CD4-positive, alpha-beta T cell treated with Interferon gamma for 1 hour (primary cell): ENCODE measurements around the gene GALNT2.

ENCODE experiments used
- DNase-seq: peaks from one replicate; pipeline ENCODE4 v3.0.0-alpha.2; 2020

Gene GALNT2

DNA sequence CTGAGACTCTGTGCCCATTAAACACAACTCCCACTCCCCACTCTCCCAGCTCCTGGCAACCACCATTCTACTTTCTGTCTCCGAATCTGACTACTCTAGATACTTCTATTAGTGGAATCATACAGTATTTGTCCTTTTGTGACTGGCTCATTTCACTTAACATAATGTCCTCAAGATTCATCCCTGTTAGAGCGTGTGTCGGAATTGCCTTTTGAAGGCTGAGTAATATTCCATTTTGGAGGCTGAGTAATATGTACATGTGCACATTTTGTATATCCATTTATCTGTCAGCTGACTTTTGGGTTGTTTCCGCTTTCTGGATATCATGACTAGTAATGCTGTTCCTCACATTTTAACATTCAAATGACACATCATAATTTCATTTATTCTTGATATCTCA, 30.3 kb downstream of the GALNT2 start:
- DNase-seq, result no peak

GRCh38 chr1:230098723-230099122, 31.7 kb downstream of the GALNT2 start:
- no peak for DNase-seq

- DNase-seq, result no peak
Measured at GRCh38 chr1:230099465-230099864, 32.4 kb downstream of the GALNT2 start.

GRCh38 chr1:230100932-230101331, 33.9 kb downstream of the GALNT2 start:
- DNase-seq, result no peak

DNA sequence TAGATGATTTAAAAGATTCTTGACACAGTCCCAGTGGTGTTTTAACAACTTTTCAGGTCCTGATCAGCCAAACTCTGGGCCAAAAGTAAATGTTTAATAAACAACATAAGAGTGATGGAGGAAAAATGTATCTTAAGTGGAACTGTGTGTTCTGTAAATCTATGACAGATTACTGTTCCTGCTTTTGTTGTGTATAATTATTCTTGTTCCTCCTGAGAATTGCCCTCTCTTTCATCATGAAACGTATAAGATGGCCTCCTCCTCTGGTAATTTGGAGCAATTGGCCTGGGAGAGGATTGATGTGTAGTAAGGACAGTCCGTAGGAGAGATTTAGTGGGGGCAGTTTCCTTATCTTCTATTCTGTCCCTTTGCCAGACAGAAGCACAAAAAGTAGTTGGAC, 34.5 kb downstream of the GALNT2 start:
- no peak for DNase-seq

DNA sequence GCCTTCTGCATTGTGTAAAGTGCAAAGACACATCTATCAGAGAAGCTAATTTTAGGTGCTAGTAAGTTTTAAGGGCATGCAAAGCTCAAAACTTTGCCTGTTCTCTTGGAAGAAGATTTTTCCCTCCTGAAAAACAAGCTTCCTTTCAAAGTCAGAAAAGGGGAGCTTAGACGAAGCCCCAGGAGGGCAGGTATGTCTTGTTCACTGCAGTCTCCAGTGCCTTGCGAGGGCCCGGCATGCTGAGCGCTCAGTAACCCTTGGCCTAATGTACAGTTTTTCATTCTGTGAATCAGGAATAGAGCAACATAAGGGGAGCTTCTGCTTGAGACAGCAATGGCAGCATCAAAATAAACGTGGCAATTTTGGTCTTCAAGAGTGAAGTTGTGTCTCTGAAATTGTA, 35.0 kb downstream of the GALNT2 start:
- no peak for DNase-seq

DNA sequence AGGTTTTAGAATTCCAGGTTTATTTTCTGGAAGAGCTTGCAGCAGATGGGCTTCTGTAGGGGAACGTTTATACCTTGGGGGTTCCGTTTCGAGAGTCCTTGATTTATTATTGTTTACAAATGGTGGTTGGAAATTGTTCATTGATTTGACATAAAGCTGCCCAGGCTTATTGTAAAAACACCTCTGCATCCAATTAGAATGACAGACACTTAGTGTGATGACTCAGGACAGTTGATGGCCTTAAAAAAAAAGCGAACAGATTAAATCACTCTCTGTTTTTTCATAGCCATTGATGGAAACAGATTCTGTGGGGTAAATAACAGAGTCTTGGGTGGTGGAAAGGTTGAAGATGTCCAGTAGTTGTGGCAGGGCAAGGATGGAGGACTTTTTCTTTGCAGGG, 35.4 kb downstream of the GALNT2 start:
- DNase-seq, result no peak

GRCh38 chr1:230103306-230104173, 36.5 kb downstream of the GALNT2 start:
- DNase-seq, result no peak

DNA sequence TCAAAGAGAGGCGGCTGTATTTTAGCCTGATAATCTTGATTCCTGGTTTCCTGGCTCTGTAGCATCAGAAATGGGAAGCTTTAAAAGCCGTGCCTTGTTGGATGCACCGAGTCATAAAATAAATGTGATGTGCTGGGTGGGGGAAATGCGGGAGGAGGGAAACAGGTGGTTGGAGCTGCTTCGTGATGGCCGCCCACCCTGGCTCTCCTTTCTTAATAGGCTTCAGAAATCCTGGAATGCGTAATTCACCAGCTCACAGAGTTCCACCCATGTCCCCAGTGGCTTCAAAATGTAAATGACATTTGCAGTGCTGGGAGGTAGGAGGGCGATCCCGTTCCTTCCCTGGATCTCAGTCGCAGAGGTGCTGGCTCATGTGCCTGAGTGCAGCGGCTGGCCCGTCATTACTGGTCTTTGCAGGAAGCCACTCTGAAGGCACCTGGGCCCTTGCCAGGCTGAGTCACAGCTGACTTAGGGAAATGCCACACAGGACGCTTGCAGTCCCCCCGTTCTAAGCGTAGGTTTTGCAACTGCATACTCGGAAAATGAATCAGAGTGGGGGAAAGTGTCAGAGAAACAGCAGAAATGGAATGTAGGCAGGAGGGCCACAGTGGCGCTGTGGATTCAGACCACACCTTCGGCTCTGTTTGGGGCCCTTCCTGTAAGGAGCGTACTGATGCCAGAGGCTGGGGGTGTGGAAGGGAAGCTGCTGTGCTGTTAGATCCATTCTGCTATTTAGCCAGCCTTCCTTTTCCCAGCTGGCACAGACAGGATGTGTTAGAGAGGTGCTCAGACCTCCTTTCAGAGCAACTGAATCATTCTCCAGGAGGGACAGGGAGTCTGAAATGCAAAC, 37.6 kb downstream of the GALNT2 start:
- peak; percentile 69 for DNase-seq

- no peak for DNase-seq
Measured at GRCh38 chr1:230105245-230105753, 38.3 kb downstream of the GALNT2 start.

- DNase-seq, result no peak
Measured at GRCh38 chr1:230105754-230106625, 39.0 kb downstream of the GALNT2 start.

- DNase-seq, result no peak
Measured at GRCh38 chr1:230107941-230108340, 40.9 kb downstream of the GALNT2 start.

DNA sequence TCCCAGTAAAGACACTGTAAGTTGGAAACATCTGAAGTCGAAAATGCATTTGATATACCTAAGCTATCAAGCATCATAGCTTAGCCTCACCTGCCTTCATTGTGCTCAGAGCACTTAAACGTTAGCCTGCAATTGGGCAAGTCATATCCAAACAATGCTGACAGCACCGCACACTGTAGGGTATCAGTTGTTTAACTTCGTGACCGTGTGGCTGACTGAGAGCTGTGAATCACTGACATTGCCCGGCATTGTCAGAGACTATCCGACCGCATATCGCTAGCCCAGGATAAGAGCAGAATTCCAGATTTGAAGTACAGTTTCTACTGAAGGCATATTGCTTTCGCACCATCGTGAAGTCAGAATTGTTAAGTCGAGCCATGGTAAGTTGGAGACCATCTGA, 41.5 kb downstream of the GALNT2 start:
- DNase-seq, result no peak

DNA sequence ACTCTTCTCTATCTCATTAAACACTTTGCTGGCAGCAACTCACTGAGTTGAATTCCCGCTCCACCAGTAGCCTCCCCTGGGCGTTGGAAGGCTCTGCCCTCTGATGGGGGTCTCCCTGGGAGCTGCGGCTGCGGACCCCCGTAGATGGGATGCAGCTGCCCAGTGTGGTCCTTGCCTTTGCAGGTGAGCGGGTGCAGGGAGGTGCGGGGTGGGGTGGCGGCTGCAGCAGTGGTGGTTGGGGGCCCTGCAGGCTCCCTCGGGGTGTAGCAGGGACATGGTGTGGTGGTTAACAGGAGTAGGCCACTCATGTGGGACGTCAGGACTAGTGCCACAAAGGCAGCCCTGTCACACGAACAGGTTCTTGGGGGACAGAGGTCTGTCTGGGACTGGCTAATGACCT, 42.0 kb downstream of the GALNT2 start:
- no peak for DNase-seq

- peak; percentile 48 for DNase-seq
Measured at GRCh38 chr1:230109895-230110667, 43.0 kb downstream of the GALNT2 start.

DNA sequence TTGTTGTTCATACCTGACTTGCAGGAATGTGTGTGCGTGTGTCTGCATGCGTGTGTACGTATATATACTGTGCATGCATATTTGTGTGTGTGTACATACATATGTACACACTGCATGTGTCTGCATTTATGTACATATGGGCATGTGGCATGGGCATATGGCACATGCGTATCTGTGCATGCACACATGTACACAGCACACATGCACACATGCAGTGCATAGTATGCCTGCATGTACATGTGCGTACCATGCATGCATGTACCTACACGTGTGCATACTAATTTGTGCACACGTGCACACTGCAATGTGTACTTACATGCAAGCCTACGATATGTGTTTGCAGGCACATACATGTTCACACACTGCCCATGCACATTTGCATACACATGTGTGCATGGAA, 43.9 kb downstream of the GALNT2 start:
- DNase-seq, result no peak

DNA sequence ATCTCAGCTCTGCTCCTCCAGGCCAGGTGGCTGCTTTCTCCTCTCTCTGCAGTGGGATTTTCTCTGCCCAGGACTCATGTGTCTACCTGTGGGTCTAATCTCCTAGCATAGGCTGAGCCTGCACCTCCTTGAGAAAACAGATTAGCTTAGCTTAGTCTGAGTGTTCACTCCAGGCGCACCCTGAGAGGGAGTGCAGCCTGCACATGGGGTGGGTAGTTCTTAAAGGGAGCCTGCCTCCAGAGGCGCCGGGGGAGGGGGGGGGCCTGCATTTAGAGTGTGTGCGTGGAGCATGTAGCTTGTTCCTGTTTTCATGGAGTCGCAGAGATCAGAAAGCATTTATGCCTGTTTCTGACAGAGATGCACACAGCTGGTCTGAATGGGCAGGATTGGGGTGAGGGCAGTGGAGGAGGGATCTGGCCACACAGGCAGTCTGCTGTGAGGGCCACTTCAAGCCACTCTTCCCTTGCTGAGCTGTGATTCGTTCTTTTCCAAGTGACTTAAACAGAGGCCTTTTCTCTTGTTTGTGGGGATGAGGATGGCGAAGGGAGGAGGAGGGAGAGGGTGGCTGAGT, 45.2 kb downstream of the GALNT2 start:
- DNase-seq, result no peak

DNA sequence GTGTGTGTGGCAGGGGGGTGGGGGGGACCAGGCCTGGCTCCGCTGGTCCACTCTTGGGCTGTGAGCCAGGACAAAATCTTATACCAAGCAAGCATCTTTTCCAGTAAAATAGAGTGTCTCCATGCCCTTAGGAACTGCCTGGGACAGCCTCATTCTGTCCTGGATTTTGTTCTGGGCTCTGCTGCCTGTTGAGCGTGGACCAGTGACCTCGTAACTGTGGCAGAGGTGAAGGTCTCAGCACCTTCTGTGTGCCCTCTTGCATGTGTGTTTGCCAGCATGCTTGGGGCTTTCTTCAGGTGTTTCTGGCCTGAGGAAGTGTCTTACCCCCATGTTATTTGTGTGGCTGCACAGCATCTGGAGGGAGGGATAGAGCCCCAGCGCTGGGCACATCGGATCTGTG, 45.7 kb downstream of the GALNT2 start:
- no peak for DNase-seq

GRCh38 chr1:230113235-230113592, 46.2 kb downstream of the GALNT2 start:
- no peak for DNase-seq

- no peak for DNase-seq
Measured at GRCh38 chr1:230113593-230114236, 46.7 kb downstream of the GALNT2 start.

DNA sequence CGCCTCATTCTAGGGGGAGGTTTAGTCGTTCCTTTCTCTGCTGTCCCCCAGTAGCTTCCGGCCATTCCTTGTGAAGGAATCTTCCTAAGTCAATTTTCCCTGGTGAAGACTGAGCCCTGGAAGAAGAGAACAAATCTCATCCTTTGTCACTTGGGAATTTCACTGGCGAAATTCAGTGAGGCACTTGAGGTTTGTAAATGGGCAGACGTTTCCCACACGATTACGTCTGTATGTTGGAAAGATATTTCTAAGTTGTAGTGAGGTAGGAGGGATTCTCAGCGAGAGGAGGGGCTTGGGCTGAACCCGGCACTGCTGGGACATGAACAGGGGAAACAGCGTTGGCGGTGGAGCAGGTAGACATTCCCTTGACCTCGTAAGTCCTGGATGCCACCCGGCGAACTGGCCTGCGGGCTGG, 47.2 kb downstream of the GALNT2 start:
- DNase-seq, result no peak
